Uterus (tissue), 2 donors: ENCODE data around the gene ZNF837.
A peak's percentile ranks its signal among the peaks of the same experiment; 100 is the strongest.

Experiments
- CTCF ChIP-seq, 4 experiments: fragments of 200-600 bp in 2 of 4; fragments of 450-650 bp in 2 of 4; sonication (generic) in 2 of 4; IDR thresholded peaks; one replicate each; pipeline ENCODE4 v1.5.1; 2016 to 2019; ENCODE audit warnings: antibody characterized with exemption in 4 of 4, mild to moderate bottlenecking in 2 of 4, moderate library complexity in 1 of 4
- POLR2A ChIP-seq, 2 donors: fragments of 450-650 bp; IDR thresholded peaks; one replicate each; pipeline ENCODE4 v1.6.1; 2016; ENCODE audit warnings: antibody characterized with exemption in 2 of 2, mild to moderate bottlenecking in 1 of 2, moderate library complexity in 1 of 2

- TF ChIP-seq CTCF (IDR thresholded peaks at IDR 0.05) = peak in 1 of 4 experiments; percentile 17
- peak; percentile 50 to 78 for TF ChIP-seq POLR2A (IDR thresholded peaks at IDR 0.05)
Measured at GRCh38 chr19:58326914-58327726, 53.7 kb downstream of the ZNF837 start, which contains the start of gene ZSCAN22.
